ENCODE results near the gene SIN3B. TPM values are rescaled to one million over a fixed set of nuclear protein-coding genes. Genes with fewer than 3 reads are reported as not detected.

Gene SIN3B
- total and polyA plus RNA-seq, 9 of the 15 experiments (the other 6 are each of a cell fraction or from before 2014, with no cell fraction given), result 0.51 to 34.2 (median 14.3) TPM

DNA sequence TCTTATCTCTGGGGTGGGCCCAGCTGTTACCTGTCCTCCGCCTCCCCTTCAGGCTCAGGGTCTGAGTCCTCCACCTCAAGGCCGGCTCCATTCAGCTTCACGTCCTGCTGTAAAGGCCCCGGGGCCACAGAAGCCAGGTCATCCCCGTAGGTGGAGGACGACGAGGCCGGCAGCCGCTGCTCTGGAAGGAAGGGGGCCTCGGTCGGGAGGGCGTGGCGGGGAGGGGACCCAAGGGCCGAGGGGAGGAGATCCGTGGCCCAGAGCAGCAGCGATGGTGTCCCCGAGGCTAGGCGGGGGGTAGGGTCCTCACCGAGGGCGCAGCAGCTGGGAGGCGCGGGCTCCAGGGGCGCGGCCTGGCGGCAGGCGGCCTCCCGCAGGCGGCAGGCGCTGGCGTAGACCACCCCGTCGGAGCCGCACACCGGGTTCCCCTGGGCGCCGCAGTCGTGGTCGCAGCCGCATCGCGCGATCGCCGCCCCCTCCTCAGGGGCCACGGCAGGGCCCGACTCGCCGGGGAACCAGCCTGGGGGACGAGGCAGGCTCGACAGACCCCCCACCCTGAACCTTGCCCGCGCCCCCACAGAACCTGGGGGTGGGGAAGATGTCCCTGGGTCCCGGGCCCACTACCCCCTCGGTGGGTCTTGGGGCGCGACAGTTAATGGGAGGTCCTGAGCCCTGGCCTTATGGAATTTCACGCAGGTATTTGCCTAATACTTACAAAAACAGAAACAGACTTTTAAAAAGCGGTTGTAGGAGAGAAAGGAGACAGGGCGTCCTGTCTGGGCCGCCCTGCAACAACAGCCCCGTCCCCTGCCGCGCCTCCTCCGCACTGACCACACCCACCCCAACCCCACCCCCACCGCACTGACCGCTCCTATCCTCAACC, 67.2 kb downstream of the SIN3B start (continued):
- TF ChIP-seq SRSF9 (IDR thresholded peaks at IDR 0.05; ENCODE audit: borderline replicate concordance, low read depth, low read length), result no peak
- TF ChIP-seq HCFC1 (IDR thresholded peaks at IDR 0.05; ENCODE audit: low read depth, low read length), result 0 out of 2 replicates have a peak, but pooled peaks have one; percentile 4
- no peak for TF ChIP-seq BRF1 (IDR thresholded peaks at IDR 0.05; ENCODE audit: borderline replicate concordance, extremely low read depth, insufficient read length)
- TF ChIP-seq CTBP1 (IDR thresholded peaks at IDR 0.05; ENCODE audit: borderline replicate concordance), result peak; percentile 65
- TF ChIP-seq CHD2 (IDR thresholded peaks at IDR 0.05; ENCODE audit: low read depth, low read length), result no peak
- no peak for TF ChIP-seq SAFB (IDR thresholded peaks at IDR 0.05; ENCODE audit: borderline replicate concordance, low read depth, low read length)
- peak; percentile 74 for TF ChIP-seq ZBTB1 (CRISPR knock-in tag; IDR thresholded peaks at IDR 0.05; ENCODE audit: borderline replicate concordance, low read depth)
- TF ChIP-seq PML (IDR thresholded peaks at IDR 0.05; ENCODE audit: low read length), result peak; percentile 23; the same call in 1 of the 2 replicates
- 0 out of 2 replicates have a peak, but pooled peaks have one; percentile 38 for TF ChIP-seq GATAD2B (IDR thresholded peaks at IDR 0.05; ENCODE audit: borderline replicate concordance)
- TF ChIP-seq NFXL1 (CRISPR knock-in tag; IDR thresholded peaks at IDR 0.05), result no peak
- peak; percentile 56 for TF ChIP-seq L3MBTL2 (IDR thresholded peaks at IDR 0.05)
- peak; percentile 49 for TF ChIP-seq RBBP5 (IDR thresholded peaks at IDR 0.05; ENCODE audit: borderline replicate concordance, insufficient read depth, low read length, poor library complexity, severe bottlenecking)
- TF ChIP-seq ZNF239 (CRISPR knock-in tag; IDR thresholded peaks at IDR 0.05), result no peak
- TF ChIP-seq HDAC2 (IDR thresholded peaks at IDR 0.05), result no peak
- TF ChIP-seq ZNF282 (CRISPR knock-in tag; IDR thresholded peaks at IDR 0.05), result no peak
- no peak for TF ChIP-seq KLF6 (CRISPR knock-in tag; IDR thresholded peaks at IDR 0.05; ENCODE audit: borderline replicate concordance)
- peak; percentile 67 for TF ChIP-seq ZBTB17 (CRISPR knock-in tag; IDR thresholded peaks at IDR 0.05)
- TF ChIP-seq, protein P1, sequence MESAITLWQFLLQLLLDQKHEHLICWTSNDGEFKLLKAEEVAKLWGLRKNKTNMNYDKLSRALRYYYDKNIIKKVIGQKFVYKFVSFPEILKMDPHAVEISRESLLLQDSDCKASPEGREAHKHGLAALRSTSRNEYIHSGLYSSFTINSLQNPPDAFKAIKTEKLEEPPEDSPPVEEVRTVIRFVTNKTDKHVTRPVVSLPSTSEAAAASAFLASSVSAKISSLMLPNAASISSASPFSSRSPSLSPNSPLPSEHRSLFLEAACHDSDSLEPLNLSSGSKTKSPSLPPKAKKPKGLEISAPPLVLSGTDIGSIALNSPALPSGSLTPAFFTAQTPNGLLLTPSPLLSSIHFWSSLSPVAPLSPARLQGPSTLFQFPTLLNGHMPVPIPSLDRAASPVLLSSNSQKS (CRISPR knock-in tag; IDR thresholded peaks at IDR 0.05), result no peak
- TF ChIP-seq CBFA2T2 (conservative IDR thresholded peaks at IDR 0.05), result no peak
- TF ChIP-seq, protein P2, sequence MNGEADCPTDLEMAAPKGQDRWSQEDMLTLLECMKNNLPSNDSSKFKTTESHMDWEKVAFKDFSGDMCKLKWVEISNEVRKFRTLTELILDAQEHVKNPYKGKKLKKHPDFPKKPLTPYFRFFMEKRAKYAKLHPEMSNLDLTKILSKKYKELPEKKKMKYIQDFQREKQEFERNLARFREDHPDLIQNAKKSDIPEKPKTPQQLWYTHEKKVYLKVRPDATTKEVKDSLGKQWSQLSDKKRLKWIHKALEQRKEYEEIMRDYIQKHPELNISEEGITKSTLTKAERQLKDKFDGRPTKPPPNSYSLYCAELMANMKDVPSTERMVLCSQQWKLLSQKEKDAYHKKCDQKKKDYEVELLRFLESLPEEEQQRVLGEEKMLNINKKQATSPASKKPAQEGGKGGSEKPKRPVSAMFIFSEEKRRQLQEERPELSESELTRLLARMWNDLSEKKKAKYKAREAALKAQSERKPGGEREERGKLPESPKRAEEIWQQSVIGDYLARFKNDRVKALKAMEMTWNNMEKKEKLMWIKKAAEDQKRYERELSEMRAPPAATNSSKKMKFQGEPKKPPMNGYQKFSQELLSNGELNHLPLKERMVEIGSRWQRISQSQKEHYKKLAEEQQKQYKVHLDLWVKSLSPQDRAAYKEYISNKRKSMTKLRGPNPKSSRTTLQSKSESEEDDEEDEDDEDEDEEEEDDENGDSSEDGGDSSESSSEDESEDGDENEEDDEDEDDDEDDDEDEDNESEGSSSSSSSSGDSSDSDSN (IDR thresholded peaks at IDR 0.05; ENCODE audit: borderline replicate concordance in 1 of 2, low read depth in 2 of 2, low read length in 2 of 2), result peak in 1 of 2 experiments; percentile 78; a peak in 2 of 4 replicates
- peak; percentile 52 for TF ChIP-seq DACH1 (IDR thresholded peaks at IDR 0.05; ENCODE audit: partially characterized antibody)
- TF ChIP-seq POLR2H (tag; IDR thresholded peaks at IDR 0.05; ENCODE audit: low read depth), result peak; percentile 46; the same call in 1 of the 2 replicates
- TF ChIP-seq MIER1 (IDR thresholded peaks at IDR 0.05; ENCODE audit: low read depth), result no peak
- TF ChIP-seq STAT5A (IDR thresholded peaks at IDR 0.05; ENCODE audit: borderline replicate concordance, low read length), result no peak
- TF ChIP-seq FOSL1 (tag; conservative IDR thresholded peaks at IDR 0.05), result peak; percentile 34; the same call in 1 of the 2 replicates
- peak; percentile 54; the same call in 1 of the 2 replicates for TF ChIP-seq KLF10 (CRISPR knock-in tag; IDR thresholded peaks at IDR 0.05)
- TF ChIP-seq TRIM24 (IDR thresholded peaks at IDR 0.05), result no peak
